Effector memory CD8-positive, alpha-beta T cell (primary cell): ENCODE measurements around the gene HDDC2.

Experiments used
- ATAC-seq: fragments of 150-1000 bp; cut with Tn5 transposase; replicated peaks from 2 replicates; pipeline ENCODE4 v1.10.0; 2021; ENCODE audit warnings: mild to moderate bottlenecking, moderate library complexity
- DNase-seq, 3 experiments: peaks; one replicate each; pipeline ENCODE4 v3.0.0; 2021
- H3K27ac Mint-ChIP-seq, 2 donors: one replicate each; pipeline ENCODE4 v1.8.0; 2022; ENCODE audit warnings: mild to moderate bottlenecking in 2 of 2, mixed read lengths in 2 of 2, moderate library complexity in 2 of 2
- H3K27me3 Mint-ChIP-seq, 2 donors: one replicate each; pipeline ENCODE4 v1.8.0; 2022; ENCODE audit warnings: mixed read lengths in 2 of 2
- H3K36me3 Mint-ChIP-seq: one replicate; pipeline ENCODE4 v1.8.0; 2022; ENCODE audit warnings: mild to moderate bottlenecking, moderate library complexity, mixed read lengths; ENCODE audit not compliant: insufficient read depth
- H3K4me1 Mint-ChIP-seq, 2 donors: one replicate each; pipeline ENCODE4 v1.8.0; 2022; ENCODE audit warnings: low read depth in 2 of 2, mixed read lengths in 2 of 2
- H3K4me3 Mint-ChIP-seq, 2 donors: one replicate each; pipeline ENCODE4 v1.8.0; 2022; ENCODE audit warnings: mild to moderate bottlenecking in 2 of 2, mixed read lengths in 2 of 2, moderate library complexity in 2 of 2
- H3K9me3 Mint-ChIP-seq, 2 donors: one replicate each; pipeline ENCODE4 v1.8.0; 2022; ENCODE audit warnings: mixed read lengths in 2 of 2
- total RNA-seq, 9 experiments: gene quantifications; one replicate each; lab custom pipeline; 2026; lab: John Stamatoyannopoulos, UW

HDDC2 gene
- 15.6 to 51.0 (median 32.4) reads per million in 9 experiments for total RNA-seq

GRCh38 chr6:125301435-125302391 lies at the start of gene HDDC2:
TSS of gene HDDC2 (minus strand) at chr6:125301967. CDS start at chr6:125301932, 35 bp downstream.
- Mint-ChIP-seq H3K4me3 (peak within 1 kb of the TSS; percentile 75 to 92), H3K36me3 (peaks cover 24% of the 10 kb centered on the region), H3K27me3 (peaks cover 18 to 20% of the 10 kb centered on the region in 2 donors), H3K27ac (peak within 1 kb of the TSS; percentile 65 to 96), H3K9me3 (no peaks in the 10 kb centered on the region), H3K4me1 (peaks cover 44 to 55% of the 10 kb centered on the region in 2 donors)
- peak; percentile 53 for ATAC-seq
- peak; percentile 10 to 23 (median 21) for DNase-seq

- no peak overlapping the region for H3K4me3 Mint-ChIP-seq
- H3K27ac Mint-ChIP-seq, result no peak overlapping the region
Measured at GRCh38 chr6:125346926-125347563, 45.3 kb upstream of the HDDC2 start.

GRCh38 chr6:125346201-125346925 lies 44.6 kb upstream of the HDDC2 start:
- no peaks in the 10 kb centered on the region for H3K9me3 Mint-ChIP-seq
- H3K4me3 Mint-ChIP-seq, result no peak overlapping the region
- no peaks in the 10 kb centered on the region for H3K36me3 Mint-ChIP-seq
- no peaks in the 10 kb centered on the region for H3K27me3 Mint-ChIP-seq
- no peak for ATAC-seq
- H3K4me1 Mint-ChIP-seq, result no peaks in the 10 kb centered on the region
- no peak for DNase-seq
- no peak overlapping the region for H3K27ac Mint-ChIP-seq

More at GRCh38 chr6:125346926-125347563, 45.3 kb upstream of the HDDC2 start:
- H3K4me1 Mint-ChIP-seq, result no peaks in the 10 kb centered on the region
- H3K9me3 Mint-ChIP-seq, result no peaks in the 10 kb centered on the region
- no peaks in the 10 kb centered on the region for H3K36me3 Mint-ChIP-seq
- no peaks in the 10 kb centered on the region for H3K27me3 Mint-ChIP-seq
- no peak for ATAC-seq
- DNase-seq, result no peak

GRCh38 chr6:125341460-125341859 lies 39.7 kb upstream of the HDDC2 start:
- peaks cover 12 to 14% of the 10 kb centered on the region in 2 donors for H3K27me3 Mint-ChIP-seq
- no peaks in the 10 kb centered on the region for H3K9me3 Mint-ChIP-seq
- no peak overlapping the region for H3K4me3 Mint-ChIP-seq
- no peaks in the 10 kb centered on the region for H3K36me3 Mint-ChIP-seq
- H3K27ac Mint-ChIP-seq, result no peak overlapping the region
- H3K4me1 Mint-ChIP-seq, result no peaks in the 10 kb centered on the region
- DNase-seq, result no peak
- ATAC-seq, result no peak

- ATAC-seq (no peak), DNase-seq (no peak)
- Mint-ChIP-seq H3K36me3 (no peaks in the 10 kb centered on the region), H3K4me1 (no peaks in the 10 kb centered on the region), H3K9me3 (no peaks in the 10 kb centered on the region), H3K27ac (no peak overlapping the region), H3K27me3 (peaks cover 14 to 16% of the 10 kb centered on the region in 2 donors), H3K4me3 (no peak overlapping the region)
Measured at GRCh38 chr6:125340991-125341390, 39.2 kb upstream of the HDDC2 start.

- no peaks in the 10 kb centered on the region for H3K36me3 Mint-ChIP-seq
- ATAC-seq (no peak), DNase-seq (no peak)
- no peaks in the 10 kb centered on the region for H3K4me1 Mint-ChIP-seq
- no peak overlapping the region for H3K27ac Mint-ChIP-seq
- H3K9me3 Mint-ChIP-seq, result no peaks in the 10 kb centered on the region
- H3K4me3 Mint-ChIP-seq, result no peak overlapping the region
- peaks cover 21 to 23% of the 10 kb centered on the region in 2 donors for H3K27me3 Mint-ChIP-seq
Measured at GRCh38 chr6:125340175-125340835, 38.5 kb upstream of the HDDC2 start.

- no peak overlapping the region for H3K4me3 Mint-ChIP-seq
Measured at GRCh38 chr6:125339653-125340052, 37.9 kb upstream of the HDDC2 start.

GRCh38 chr6:125338381-125338780 lies 36.6 kb upstream of the HDDC2 start:
- H3K36me3 Mint-ChIP-seq, result peaks cover 2% of the 10 kb centered on the region
- DNase-seq (no peak), ATAC-seq (no peak)
- no peaks in the 10 kb centered on the region for H3K9me3 Mint-ChIP-seq
- H3K27me3 Mint-ChIP-seq, result peaks cover 23 to 27% of the 10 kb centered on the region in 2 donors
- H3K4me1 Mint-ChIP-seq, result no peaks in the 10 kb centered on the region
- no peak overlapping the region for H3K4me3 Mint-ChIP-seq
- H3K27ac Mint-ChIP-seq, result no peak overlapping the region

More at GRCh38 chr6:125339653-125340052, 37.9 kb upstream of the HDDC2 start:
- H3K4me1 Mint-ChIP-seq, result no peaks in the 10 kb centered on the region
- H3K36me3 Mint-ChIP-seq, result no peaks in the 10 kb centered on the region
- no peaks in the 10 kb centered on the region for H3K9me3 Mint-ChIP-seq
- ATAC-seq (no peak), DNase-seq (no peak)
- H3K27ac Mint-ChIP-seq, result no peak overlapping the region
- H3K27me3 Mint-ChIP-seq, result peaks cover 23 to 25% of the 10 kb centered on the region in 2 donors

GRCh38 chr6:125337706-125338105 lies 35.9 kb upstream of the HDDC2 start:
- H3K36me3 Mint-ChIP-seq, result peaks cover 2% of the 10 kb centered on the region
- H3K9me3 Mint-ChIP-seq, result no peaks in the 10 kb centered on the region
- peaks cover 28 to 33% of the 10 kb centered on the region in 2 donors for H3K27me3 Mint-ChIP-seq
- no peaks in the 10 kb centered on the region for H3K4me1 Mint-ChIP-seq
- no peak for ATAC-seq
- no peak overlapping the region for H3K27ac Mint-ChIP-seq
- DNase-seq, result no peak
- no peak overlapping the region for H3K4me3 Mint-ChIP-seq

GRCh38 chr6:125332664-125333063 lies 30.9 kb upstream of the HDDC2 start:
- H3K9me3 Mint-ChIP-seq, result no peaks in the 10 kb centered on the region
- H3K36me3 Mint-ChIP-seq, result peaks cover 2% of the 10 kb centered on the region
- peaks cover 41 to 57% of the 10 kb centered on the region in 2 donors for H3K27me3 Mint-ChIP-seq
- no peak overlapping the region for H3K27ac Mint-ChIP-seq
- DNase-seq, result no peak
- no peaks in the 10 kb centered on the region for H3K4me1 Mint-ChIP-seq
- no peak for ATAC-seq
- no peak overlapping the region for H3K4me3 Mint-ChIP-seq

- H3K4me1 Mint-ChIP-seq, result no peaks in the 10 kb centered on the region
- DNase-seq (no peak), ATAC-seq (no peak)
- H3K27me3 Mint-ChIP-seq, result peaks cover 31 to 32% of the 10 kb centered on the region in 2 donors
- no peaks in the 10 kb centered on the region for H3K36me3 Mint-ChIP-seq
- no peaks in the 10 kb centered on the region for H3K9me3 Mint-ChIP-seq
- H3K4me3 Mint-ChIP-seq, result no peak overlapping the region
- no peak overlapping the region for H3K27ac Mint-ChIP-seq
Measured at GRCh38 chr6:125325586-125325985, 23.8 kb upstream of the HDDC2 start.

GRCh38 chr6:125323376-125323775 lies 21.6 kb upstream of the HDDC2 start:
- Mint-ChIP-seq H3K9me3 (no peaks in the 10 kb centered on the region), H3K36me3 (no peaks in the 10 kb centered on the region)

GRCh38 chr6:125316621-125317020 lies 14.9 kb upstream of the HDDC2 start:
- Mint-ChIP-seq H3K27me3 (peaks cover 8 to 13% of the 10 kb centered on the region in 2 donors), H3K4me3 (no peak overlapping the region), H3K4me1 (no peaks in the 10 kb centered on the region), H3K9me3 (no peaks in the 10 kb centered on the region), H3K36me3 (no peaks in the 10 kb centered on the region), H3K27ac (no peak overlapping the region)
- no peak for ATAC-seq
- DNase-seq, result no peak

More at GRCh38 chr6:125323376-125323775, 21.6 kb upstream of the HDDC2 start:
- Mint-ChIP-seq H3K4me3 (no peak overlapping the region), H3K27me3 (peaks cover 19 to 20% of the 10 kb centered on the region in 2 donors), H3K27ac (no peak overlapping the region), H3K4me1 (no peaks in the 10 kb centered on the region)
- DNase-seq (no peak), ATAC-seq (no peak)
